H1 (cell line): ENCODE measurements around the gene ZRANB3. TPM values are rescaled to one million over a fixed set of nuclear protein-coding genes. Genes with fewer than 3 reads are reported as not detected.

Source experiments
- CTCF ChIA-PET: fragments of 300-600 bp; sonication (Branson Sonifier 250); formaldehyde crosslinking; loops from one replicate; lab custom pipeline; 2021; ENCODE audit not compliant: partially characterized antibody; lab: Charles Lee
- POLR2A ChIA-PET: fragments of 300-600 bp; sonication (Branson Sonifier 250); formaldehyde crosslinking; loops from one replicate; lab custom pipeline; 2021; ENCODE audit warnings: inconsistent platforms; ENCODE audit not compliant: partially characterized antibody; lab: Charles Lee
- DNase-seq, 2 experiments: peaks; one replicate each; pipeline versions ENCODE4 v3.0.0 to v3.0.0-alpha.2; 2010 to 2022; ENCODE audit warnings: low spot score in 2 of 2, low read depth in 1 of 2, mixed read lengths in 1 of 2
- FAIRE-seq: peaks from 2 replicates; lab custom pipeline; 2011; peaks lifted over from hg19 to GRCh38; lab: Jason Lieb, UNC
- H2AFZ ChIP-seq: 2 replicates; pipeline ENCODE4 v1.8.1; 2012; ENCODE audit warnings: low read length, inconsistent platforms
- H2AK5ac ChIP-seq: 2 replicates; pipeline ENCODE4 v1.6.1; 2013; ENCODE audit warnings: low read depth, low read length
- H2BK120ac ChIP-seq: replicated peaks from 2 replicates; pipeline ENCODE3; 2013; ENCODE audit warnings: low read depth, low read length, inconsistent platforms
- H2BK12ac ChIP-seq: 2 replicates; pipeline ENCODE4 v1.6.1; 2013; ENCODE audit warnings: low read depth, low read length
- H2BK15ac ChIP-seq: 2 replicates; pipeline ENCODE4 v1.6.1; 2013; ENCODE audit warnings: low read length
- H2BK20ac ChIP-seq: 2 replicates; pipeline ENCODE4 v1.6.1; 2013; ENCODE audit warnings: low read length
- H2BK5ac ChIP-seq: 2 replicates; pipeline ENCODE4 v1.6.1; 2013; ENCODE audit warnings: low read depth, low read length
- H3K14ac ChIP-seq: 2 replicates; pipeline ENCODE4 v1.6.1; 2013; ENCODE audit warnings: inconsistent platforms; ENCODE audit not compliant: insufficient read length
- H3K18ac ChIP-seq: 2 replicates; pipeline ENCODE4 v1.6.1; 2013; ENCODE audit warnings: low read length; ENCODE audit errors: extremely low read depth
- H3K23ac ChIP-seq: 2 replicates; pipeline ENCODE4 v1.6.1; 2013; ENCODE audit warnings: inconsistent platforms; ENCODE audit not compliant: insufficient read length
- H3K23me2 ChIP-seq: 2 replicates; pipeline ENCODE4 v1.6.1; 2013; ENCODE audit warnings: low read depth, low read length
- H3K27ac ChIP-seq: 2 replicates; pipeline ENCODE4 v1.6.1; 2011; ENCODE audit warnings: low read depth, low read length, inconsistent platforms
- H3K27me3 ChIP-seq, 4 experiments: replicated peaks in 1 of 4; 1 replicate in 1 of 4; 2 replicates in 3 of 4; pipeline versions ENCODE4 v1.6.1 to v1.8.1; 2011 to 2013; ENCODE audit warnings: low read length in 3 of 4, mild to moderate bottlenecking in 3 of 4, inconsistent platforms in 2 of 4, mixed read lengths in 2 of 4, moderate library complexity in 1 of 4; ENCODE audit not compliant: control insufficient read depth in 3 of 4, insufficient read depth in 3 of 4; ENCODE audit errors: extremely low read depth in 1 of 4
- H3K36me3 ChIP-seq, 4 experiments: 2 replicates each; pipeline versions ENCODE4 v1.6.1 to v1.8.1; 2011 to 2013; ENCODE audit warnings: mild to moderate bottlenecking in 4 of 4, low read length in 3 of 4, moderate library complexity in 2 of 4, control low read depth in 1 of 4, inconsistent platforms in 1 of 4; ENCODE audit not compliant: insufficient read depth in 4 of 4, control insufficient read depth in 2 of 4
- H3K4ac ChIP-seq: replicated peaks from 2 replicates; pipeline ENCODE3; 2013; ENCODE audit warnings: low read length, low read depth, mixed read lengths, inconsistent platforms; ENCODE audit not compliant: insufficient read length
- H3K4me1 ChIP-seq, 4 experiments: replicated peaks in 1 of 4; 1 replicate in 1 of 4; 2 replicates in 3 of 4; pipeline versions ENCODE4 v1.6.1 to v1.8.1; 2011 to 2013; ENCODE audit warnings: low read length in 3 of 4, inconsistent platforms in 2 of 4, mixed read lengths in 1 of 4; ENCODE audit not compliant: insufficient read depth in 4 of 4, control insufficient read depth in 3 of 4
- H3K4me2 ChIP-seq, 2 experiments: 2 replicates each; pipeline versions ENCODE4 v1.6.1 to v1.8.1; 2011 to 2013; ENCODE audit warnings: low read depth in 2 of 2, low read length in 2 of 2, control low read depth in 1 of 2, inconsistent platforms in 1 of 2, mild to moderate bottlenecking in 1 of 2; ENCODE audit not compliant: insufficient read depth in 1 of 2
- H3K4me3 ChIP-seq, 4 experiments: fragments of 200-600, 300-600 bp in 1 of 4; sonication (generic), shearing (Covaris generic), sonication (Bioruptor Twin) in 1 of 4; 2 replicates each; pipeline versions ENCODE4 v1.5.1 to v1.8.1; 2011 to 2016; ENCODE audit warnings: low read length in 4 of 4, low read depth in 3 of 4, control low read depth in 2 of 4, inconsistent platforms in 2 of 4, mild to moderate bottlenecking in 2 of 4, mixed read lengths in 1 of 4, moderate library complexity in 1 of 4; ENCODE audit not compliant: insufficient read depth in 2 of 4; ENCODE audit errors: extremely low read depth in 1 of 4
- H3K56ac ChIP-seq: replicated peaks from 2 replicates; pipeline ENCODE3; 2013; ENCODE audit warnings: low read depth, mild to moderate bottlenecking, mixed read lengths, low read length, inconsistent platforms; ENCODE audit not compliant: insufficient read length
- H3K79me1 ChIP-seq: 2 replicates; pipeline ENCODE4 v1.6.1; 2013; ENCODE audit warnings: low read depth, low read length, control low read depth
- H3K79me2 ChIP-seq, 2 experiments: 2 replicates each; pipeline versions ENCODE4 v1.6.1 to v1.8.1; 2012 to 2013; ENCODE audit warnings: low read length in 2 of 2, mild to moderate bottlenecking in 2 of 2, inconsistent platforms in 1 of 2; ENCODE audit not compliant: insufficient read depth in 2 of 2, control insufficient read depth in 1 of 2
- H3K9ac ChIP-seq, 4 experiments: replicated peaks in 1 of 4; 1 replicate in 1 of 4; 2 replicates in 3 of 4; pipeline versions ENCODE4 v1.6.1 to v1.8.1; 2011 to 2013; ENCODE audit warnings: low read depth in 3 of 4, low read length in 3 of 4, control low read depth in 2 of 4, mild to moderate bottlenecking in 2 of 4, moderate library complexity in 2 of 4, inconsistent platforms in 1 of 4; ENCODE audit errors: extremely low read depth in 1 of 4
- H3K9me3 ChIP-seq, 2 experiments: 2 replicates each; pipeline versions ENCODE4 v1.6.1 to v1.8.1; 2012 to 2013; ENCODE audit warnings: mild to moderate bottlenecking in 2 of 2, moderate library complexity in 2 of 2, control low read depth in 1 of 2, inconsistent platforms in 1 of 2, low read depth in 1 of 2, low read length in 1 of 2, mixed read lengths in 1 of 2; ENCODE audit not compliant: insufficient read depth in 2 of 2
- H4K20me1 ChIP-seq, 2 experiments: replicated peaks in 1 of 2; 2 replicates each; pipeline versions ENCODE3 to v1.8.1; 2011 to 2013; ENCODE audit warnings: inconsistent platforms in 2 of 2, low read length in 2 of 2, mild to moderate bottlenecking in 1 of 2; ENCODE audit not compliant: insufficient read depth in 2 of 2, control insufficient read depth in 1 of 2
- H4K5ac ChIP-seq: 2 replicates; pipeline ENCODE4 v1.6.1; 2013; ENCODE audit warnings: low read length, low read depth, mixed read lengths, inconsistent platforms; ENCODE audit not compliant: insufficient read length
- H4K8ac ChIP-seq: 2 replicates; pipeline ENCODE4 v1.8.0; 2013; ENCODE audit warnings: mild to moderate bottlenecking, moderate library complexity, low read length, inconsistent platforms; ENCODE audit not compliant: insufficient read depth; ENCODE audit errors: extremely low read depth
- H4K91ac ChIP-seq: replicated peaks from 2 replicates; pipeline ENCODE3; 2013; ENCODE audit warnings: low read length, mixed read lengths, inconsistent platforms; ENCODE audit not compliant: insufficient read length
- EP300 ChIP-seq, 2 experiments: IDR thresholded peaks; 1 replicate in 1 of 2; 2 replicates in 1 of 2; pipeline ENCODE4 v1.6.1; 2011 to 2012; ENCODE audit warnings: low read depth in 2 of 2, low read length in 2 of 2, mild to moderate bottlenecking in 2 of 2, borderline replicate concordance in 1 of 2, inconsistent platforms in 1 of 2, moderate library complexity in 1 of 2
- NRF1 ChIP-seq: IDR thresholded peaks from 2 replicates; pipeline ENCODE4 v1.6.1; 2011; ENCODE audit warnings: mild to moderate bottlenecking, low read depth, low read length, improper control_type of control experiment
- POLR2AphosphoS5 ChIP-seq: IDR thresholded peaks from 2 replicates; pipeline ENCODE4 v1.6.1; 2011; ENCODE audit warnings: low read depth, low read length
- POU5F1 ChIP-seq: IDR thresholded peaks from 2 replicates; pipeline ENCODE4 v1.6.1; 2011; ENCODE audit warnings: low read depth, mild to moderate bottlenecking, low read length, moderate library complexity
- WGBS, 2 experiments: shearing (Covaris generic) in 1 of 2; methylation state at CpG; one replicate each; pipeline versions ENCODE4 v1.1.6 to v1.1.7; 2013 to 2015; ENCODE audit warnings: low lambda C conversion rate in 2 of 2, mixed read lengths in 2 of 2, inconsistent platforms in 1 of 2, low coverage in 1 of 2, missing lambda C conversion rate in 1 of 2; ENCODE audit not compliant: insufficient replicate concordance in 2 of 2, insufficient coverage in 1 of 2, insufficient read length in 1 of 2; ENCODE audit errors: extremely low coverage in 1 of 2, missing lambda C conversion rate in 1 of 2; 5-methylcytosine and 5-hydroxymethylcytosine counted together
- polyA plus RNA-seq, 7 experiments: library from polyadenylated mRNA; depleted of rRNA in 3 of 7; stranded (reverse) in 5 of 7; unstranded in 2 of 7; fragments of >200 nt in 5 of 7; fragments of 200-250 nt in 2 of 7; gene quantifications; 1 replicate in 5 of 7; 2 replicates in 1 of 7; 4 replicates in 1 of 7; pipeline versions ENCODE4 v1.2.1 to v1.2.3, GENCODE V29; 2011 to 2013; ENCODE audit warnings: missing spikeins in 2 of 7, mixed read lengths in 2 of 7
- total RNA-seq: library from RNA; stranded (reverse); fragmentation: NEBNext Ultra II Directional; extraction: Animal tissue kit (Norgen Biotek cat#: 25700); gene quantifications from 2 replicates; pipeline ENCODE4 v1.2.1, GENCODE V29; 2021

Gene ZRANB3
- total and polyA plus RNA-seq, 2 of the 8 experiments (the other 6 are each of a cell fraction or from before 2014, with no cell fraction given): 4.5 to 19.3 TPM

- no peak overlapping the region for H2BK12ac ChIP-seq
- no peaks in the 10 kb centered on the region for H3K36me3 ChIP-seq
- H3K79me2 ChIP-seq: no peaks in the 10 kb centered on the region
- H3K79me1 ChIP-seq: no peaks in the 10 kb centered on the region
- H3K23ac ChIP-seq: no peak overlapping the region
- peaks cover 0 to 3% (median 2%) of the 10 kb centered on the region in 4 experiments; a peak in 3 of 7 replicates for H3K4me1 ChIP-seq
- no peak overlapping the region for H2BK15ac ChIP-seq
- H3K23me2 ChIP-seq: no peaks in the 10 kb centered on the region
- no peak for FAIRE-seq
- H3K56ac ChIP-seq: no peak overlapping the region
- no peak overlapping the region for H2BK120ac ChIP-seq
- no peak overlapping the region for H3K4me2 ChIP-seq
- no peak overlapping the region for H3K27ac ChIP-seq
- TF ChIP-seq POLR2AphosphoS5: no peak
- no peak for TF ChIP-seq NRF1
- TF ChIP-seq POU5F1: no peak
- no peak for TF ChIP-seq EP300 (IDR thresholded peaks at IDR 0.05; ENCODE audit: borderline replicate concordance in 1 of 2, low read depth in 2 of 2, low read length in 2 of 2)
- WGBS, 2 experiments: 100% methylated on average over 1 of the region's 1 CpG; no CpG with 5 or more reads in 1 of the 2 experiments
- no peaks in the 10 kb centered on the region for H4K20me1 ChIP-seq
- no peak overlapping the region for H3K4ac ChIP-seq
- H3K9me3 ChIP-seq: no peaks in the 10 kb centered on the region
- no peaks in the 10 kb centered on the region for H3K27me3 ChIP-seq
- POLR2A ChIA-PET: no interaction called here
- H3K4me3 ChIP-seq: no peak overlapping the region
- H4K5ac ChIP-seq: no peak overlapping the region
- CTCF ChIA-PET: no interaction called here
- H4K91ac ChIP-seq: no peak overlapping the region
- H2AK5ac ChIP-seq: no peak overlapping the region
- H4K8ac ChIP-seq: no peak overlapping the region
- H3K9ac ChIP-seq: no peak overlapping the region
- H2AFZ ChIP-seq: no peak overlapping the region
- H3K14ac ChIP-seq: no peak overlapping the region
- no peak overlapping the region for H2BK20ac ChIP-seq
- no peak overlapping the region for H3K18ac ChIP-seq
- DNase-seq: no peak
- no peak overlapping the region for H2BK5ac ChIP-seq
Measured at GRCh38 chr2:135183822-135184221, 347.2 kb downstream of the ZRANB3 start.
